Endothelial cell (in vitro differentiated cells): ENCODE measurements around the gene SFTPA2. TPM values are rescaled to one million over a fixed set of nuclear protein-coding genes. Genes with fewer than 3 reads are reported as not detected.
"Not testable (repeated sequence)": the region's sequence is repeated elsewhere in the genome, so short reads cannot be mapped to it uniquely, and the experiment has no call there.

Experiments used
- DNase-seq: peaks from one replicate; pipeline ENCODE4 v3.0.0; 2021; ENCODE audit warnings: low spot score
- H3K27ac Mint-ChIP-seq: one replicate; pipeline ENCODE4 v1.8.0; 2021; ENCODE audit warnings: mixed read lengths, inconsistent platforms; ENCODE audit not compliant: unreplicated experiment
- H3K27me3 Mint-ChIP-seq: one replicate; pipeline ENCODE4 v1.8.0; 2021; ENCODE audit warnings: mild to moderate bottlenecking, moderate library complexity, mixed read lengths, inconsistent platforms; ENCODE audit not compliant: unreplicated experiment
- H3K36me3 Mint-ChIP-seq: one replicate; pipeline ENCODE4 v1.8.0; 2021; ENCODE audit warnings: mild to moderate bottlenecking, low read depth, mixed read lengths, inconsistent platforms; ENCODE audit not compliant: unreplicated experiment
- H3K4me1 Mint-ChIP-seq: one replicate; pipeline ENCODE4 v1.8.0; 2021; ENCODE audit warnings: mild to moderate bottlenecking, mixed read lengths, inconsistent platforms; ENCODE audit not compliant: unreplicated experiment
- H3K4me3 Mint-ChIP-seq: one replicate; pipeline ENCODE4 v1.8.0; 2021; ENCODE audit warnings: mild to moderate bottlenecking, mixed read lengths, inconsistent platforms; ENCODE audit not compliant: unreplicated experiment
- H3K9me3 Mint-ChIP-seq: one replicate; pipeline ENCODE4 v1.8.0; 2021; ENCODE audit warnings: mixed read lengths, inconsistent platforms; ENCODE audit not compliant: unreplicated experiment
- total RNA-seq: library from RNA; stranded (reverse); fragmentation: NEBNext Ultra II Directional; extraction: Animal tissue kit (Norgen Biotek cat#: 25700); gene quantifications from one replicate; pipeline ENCODE4 v1.2.1, GENCODE V29; 2021; ENCODE audit not compliant: unreplicated experiment

SFTPA2 gene
- total RNA-seq, 1 donor from 2014 or later: not detected

DNA sequence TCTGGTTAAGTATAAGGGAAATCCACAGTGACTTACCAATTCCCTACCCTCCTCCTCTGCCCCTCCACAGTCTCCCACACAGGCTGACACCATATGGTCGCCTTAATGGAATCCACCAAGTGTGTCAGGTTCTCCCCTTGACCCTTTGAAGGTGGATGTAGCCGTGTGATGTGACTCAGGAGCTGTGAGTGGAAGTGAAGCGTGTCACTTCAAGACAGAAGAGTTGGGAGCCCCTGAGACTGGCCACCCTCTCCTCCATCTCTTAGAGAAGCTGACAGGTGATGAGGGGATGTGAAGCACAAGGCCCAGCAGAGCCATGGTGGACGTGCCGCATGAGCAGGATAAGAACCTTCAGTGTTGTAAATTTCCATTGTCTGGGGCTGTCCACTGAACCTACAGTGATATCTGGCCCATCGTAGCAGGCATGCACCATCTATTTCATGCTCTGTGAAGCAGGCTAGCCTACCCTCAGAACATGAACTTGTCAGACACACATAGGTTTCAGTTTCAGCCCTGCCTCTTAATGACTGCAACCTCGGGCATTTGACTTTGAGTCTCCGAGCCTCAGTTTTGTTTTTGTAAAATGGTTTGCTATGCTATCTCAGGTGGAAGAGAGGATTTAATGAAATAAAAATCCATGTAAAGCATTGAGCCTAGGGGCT is 35.0 kb downstream of the SFTPA2 start:
- DNase-seq, H3K4me3 Mint-ChIP-seq, H3K36me3 Mint-ChIP-seq, H3K27me3 Mint-ChIP-seq, H3K9me3 Mint-ChIP-seq, H3K27ac Mint-ChIP-seq, H3K4me1 Mint-ChIP-seq: not testable (repeated sequence)

DNA sequence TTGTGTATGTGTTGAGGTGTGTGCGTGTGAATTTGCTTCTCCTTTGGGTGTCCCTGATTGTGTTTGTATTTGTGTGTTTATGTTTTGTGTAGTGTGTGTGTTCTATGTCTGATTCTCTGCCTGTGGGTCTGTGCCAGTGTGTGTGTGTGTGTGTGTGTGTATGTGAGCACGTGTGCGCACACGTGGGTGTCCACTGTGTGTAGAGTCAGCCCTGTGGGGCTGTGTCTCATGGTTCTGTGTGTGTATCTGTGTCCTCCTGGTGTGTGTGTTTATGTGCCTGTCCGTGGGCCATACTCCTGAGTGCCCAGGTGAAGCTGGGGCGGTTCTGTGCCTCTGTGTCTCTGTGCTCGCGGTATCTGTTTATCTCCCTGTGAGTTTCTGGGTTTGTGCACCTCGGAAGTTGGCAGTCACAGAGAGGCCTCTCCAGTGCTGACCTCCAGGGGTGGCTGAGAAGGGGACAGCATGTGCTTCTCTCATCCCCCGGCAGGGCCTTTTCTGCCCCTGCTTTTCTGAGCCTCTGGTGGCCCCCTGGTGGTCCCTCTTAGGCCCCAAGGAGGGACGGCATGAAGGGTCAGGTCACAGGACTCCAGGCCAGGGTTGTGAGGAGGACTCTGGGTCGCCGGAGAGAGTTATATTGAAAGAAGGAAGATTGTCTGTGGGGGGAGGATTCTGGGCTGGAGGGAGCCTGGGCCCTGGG is 36.9 kb downstream of the SFTPA2 start:
- not testable (repeated sequence) for H3K4me3 Mint-ChIP-seq, H3K9me3 Mint-ChIP-seq, H3K4me1 Mint-ChIP-seq, DNase-seq, H3K36me3 Mint-ChIP-seq, H3K27ac Mint-ChIP-seq, H3K27me3 Mint-ChIP-seq

DNA sequence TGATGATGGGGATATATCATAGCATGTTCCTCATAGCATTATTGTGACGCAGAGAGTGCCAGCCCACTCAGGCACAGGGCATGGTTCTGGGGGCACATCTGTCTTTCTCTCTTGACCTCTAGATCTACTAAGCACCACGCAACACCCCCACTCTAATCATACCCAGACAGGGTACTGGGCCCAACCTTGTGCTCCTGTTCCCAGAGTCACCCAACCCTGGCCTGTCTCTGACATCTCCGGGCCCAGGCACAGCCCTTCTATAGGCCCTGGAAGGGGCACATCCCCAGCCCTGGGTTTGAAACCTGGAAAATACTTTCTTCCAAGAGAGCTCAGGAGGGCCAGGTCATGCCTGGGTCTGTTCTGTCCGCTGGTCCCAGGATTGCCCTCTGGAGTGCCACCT is 37.7 kb downstream of the SFTPA2 start:
- H3K36me3 Mint-ChIP-seq, H3K4me1 Mint-ChIP-seq, H3K27ac Mint-ChIP-seq, DNase-seq, H3K9me3 Mint-ChIP-seq, H3K27me3 Mint-ChIP-seq, H3K4me3 Mint-ChIP-seq: not testable (repeated sequence)

DNA sequence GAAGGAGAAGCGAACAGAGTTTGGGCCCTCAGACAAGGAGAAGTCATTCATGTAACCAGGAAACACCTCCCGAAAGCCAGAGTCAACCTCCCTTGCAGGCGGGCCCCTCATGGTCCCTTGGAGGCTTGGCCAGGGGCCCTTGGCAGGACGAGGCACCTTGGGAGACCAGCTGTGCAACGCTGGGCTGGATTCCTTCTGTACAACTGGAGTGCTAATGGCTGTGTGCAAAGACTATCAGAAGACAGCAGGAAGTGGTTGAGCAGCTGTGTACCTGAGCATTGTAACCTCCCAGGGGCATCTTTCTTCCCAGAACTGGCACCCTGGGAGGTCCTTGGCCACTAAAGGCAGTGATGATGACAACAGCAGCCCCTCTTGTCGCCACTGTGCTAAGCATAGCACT is 38.5 kb downstream of the SFTPA2 start:
- H3K9me3 Mint-ChIP-seq, H3K4me1 Mint-ChIP-seq, DNase-seq, H3K27me3 Mint-ChIP-seq, H3K36me3 Mint-ChIP-seq, H3K27ac Mint-ChIP-seq, H3K4me3 Mint-ChIP-seq: not testable (repeated sequence)

DNA sequence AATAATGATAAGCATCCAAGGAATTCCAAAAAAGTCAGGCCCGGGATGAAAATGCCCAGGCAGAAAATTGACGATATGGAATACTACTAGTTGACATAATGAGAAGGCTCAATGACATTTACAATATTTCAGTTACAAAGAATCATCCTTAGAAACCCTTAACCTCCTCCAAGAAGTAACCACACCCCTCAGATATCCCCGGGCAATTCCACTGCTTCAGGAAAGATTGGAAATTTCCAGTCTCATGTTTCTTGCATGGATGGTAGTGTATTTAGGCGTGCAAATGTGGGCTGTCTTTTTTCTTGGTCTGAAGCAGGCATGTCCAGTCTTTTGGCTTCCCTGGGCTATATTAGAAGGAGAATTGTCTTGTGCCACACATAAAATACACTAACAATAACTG is 42.6 kb downstream of the SFTPA2 start:
- H3K27me3 Mint-ChIP-seq, H3K36me3 Mint-ChIP-seq, H3K27ac Mint-ChIP-seq, H3K4me3 Mint-ChIP-seq, DNase-seq, H3K9me3 Mint-ChIP-seq, H3K4me1 Mint-ChIP-seq: not testable (repeated sequence)

- H3K4me1 Mint-ChIP-seq, H3K9me3 Mint-ChIP-seq, DNase-seq, H3K36me3 Mint-ChIP-seq, H3K4me3 Mint-ChIP-seq, H3K27me3 Mint-ChIP-seq, H3K27ac Mint-ChIP-seq: not testable (repeated sequence)
These were observed 43.5 kb downstream of the SFTPA2 start for GRCh38 chr10:79516532-79517205.

DNA sequence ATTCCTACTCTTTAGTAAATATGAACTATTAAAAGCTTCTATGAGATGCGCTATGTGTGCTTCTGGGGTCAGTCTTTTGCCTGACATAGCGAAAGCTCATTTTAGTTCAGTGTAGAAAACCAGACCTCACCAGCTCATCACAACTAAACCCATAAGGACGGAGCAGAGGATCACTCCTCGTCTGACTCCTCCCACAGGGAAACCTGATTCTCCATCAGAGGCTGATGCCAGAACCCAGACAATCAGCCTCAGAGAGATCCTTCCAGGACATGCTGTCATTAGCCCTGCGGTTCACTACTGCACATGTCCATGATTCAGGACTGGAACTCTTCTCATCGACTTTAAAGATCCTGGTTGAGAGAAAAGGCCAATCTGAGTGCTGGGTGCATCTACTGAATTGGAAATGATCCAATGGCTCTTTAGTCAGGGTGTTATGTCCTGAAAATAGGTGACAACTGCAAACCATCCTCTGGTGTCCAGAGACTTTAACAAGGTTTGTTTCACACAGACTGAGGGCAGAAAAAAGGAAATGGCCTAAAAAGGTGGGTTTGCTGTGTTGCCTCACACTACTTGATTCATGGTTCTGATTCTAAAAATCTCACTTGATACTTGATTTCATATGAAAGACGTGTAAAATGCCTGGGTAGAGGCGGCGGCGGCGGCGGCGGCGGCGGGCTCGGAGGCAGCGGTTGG is 48.2 kb downstream of the SFTPA2 start, which contains the start of gene EIF5AL1:
Gene EIF5AL1 (plus strand): TSS at position 643 of the 693 bp plus-strand sequence. CDS start 117 bp downstream, outside the sequence.
- not testable (repeated sequence) for H3K4me1 Mint-ChIP-seq, H3K9me3 Mint-ChIP-seq, H3K27me3 Mint-ChIP-seq

GRCh38 chr10:79509934-79510508 is 50.2 kb downstream of the SFTPA2 start:
- not testable (repeated sequence) for H3K27ac Mint-ChIP-seq, H3K4me3 Mint-ChIP-seq, H3K36me3 Mint-ChIP-seq, DNase-seq, H3K27me3 Mint-ChIP-seq, H3K9me3 Mint-ChIP-seq, H3K4me1 Mint-ChIP-seq

More for the DNA sequence above, 48.2 kb downstream of the SFTPA2 start, which contains the start of gene EIF5AL1:
- not testable (repeated sequence) for H3K27ac Mint-ChIP-seq, H3K36me3 Mint-ChIP-seq, DNase-seq, H3K4me3 Mint-ChIP-seq

DNA sequence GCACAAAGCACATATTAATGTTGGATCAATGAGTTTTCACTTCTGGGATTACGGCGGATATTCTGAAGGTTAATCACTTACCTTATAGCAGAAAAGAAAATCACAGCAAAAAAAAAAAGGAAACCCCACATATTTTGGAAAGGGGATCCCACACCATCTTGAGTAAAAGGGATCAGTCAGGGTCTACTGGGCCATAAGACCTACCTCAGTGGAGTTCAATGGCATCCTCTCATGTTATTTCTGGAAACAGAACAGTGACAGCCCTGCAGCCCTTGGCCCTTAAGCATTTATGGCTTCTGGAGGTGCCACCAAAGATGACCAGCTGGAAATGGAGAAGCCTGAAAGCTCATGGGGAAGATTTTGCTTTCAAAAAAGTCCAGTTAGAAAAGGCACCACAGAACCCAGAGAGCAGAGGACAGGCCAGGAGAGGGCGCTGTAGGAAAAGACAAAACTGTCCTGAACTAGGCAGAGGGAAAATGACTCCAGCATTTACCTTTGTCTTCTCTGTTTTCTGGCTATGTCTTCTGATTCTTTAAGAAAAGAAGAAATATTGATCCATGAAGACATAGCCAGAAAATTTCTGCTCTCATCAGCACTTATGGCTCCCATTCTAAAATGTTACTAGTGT is 50.8 kb downstream of the SFTPA2 start:
- not testable (repeated sequence) for H3K4me3 Mint-ChIP-seq, DNase-seq, H3K36me3 Mint-ChIP-seq, H3K4me1 Mint-ChIP-seq, H3K27me3 Mint-ChIP-seq, H3K27ac Mint-ChIP-seq, H3K9me3 Mint-ChIP-seq

DNA sequence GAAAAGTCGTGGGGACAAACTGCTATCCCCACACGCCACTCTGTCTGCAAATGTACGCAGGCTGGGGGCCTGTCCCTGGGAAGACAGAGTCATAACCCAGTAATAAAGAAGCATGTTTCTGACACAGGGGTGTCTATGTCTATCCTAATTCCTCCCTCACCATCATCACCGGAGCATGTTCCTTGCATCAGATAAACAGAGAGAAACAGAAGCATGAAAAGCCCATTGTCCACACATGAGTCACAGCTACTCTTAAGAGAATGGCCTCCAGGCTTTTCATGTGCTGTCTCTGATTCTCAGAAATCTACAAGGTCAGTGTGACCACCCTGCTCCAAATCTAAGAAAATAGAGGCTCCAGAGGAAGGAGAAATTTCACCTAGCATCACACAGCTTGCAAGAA is 52.0 kb downstream of the SFTPA2 start:
- not testable (repeated sequence) for H3K27ac Mint-ChIP-seq

More for the DNA sequence above, 52.0 kb downstream of the SFTPA2 start:
- not testable (repeated sequence) for H3K4me1 Mint-ChIP-seq, H3K27me3 Mint-ChIP-seq, H3K9me3 Mint-ChIP-seq, H3K36me3 Mint-ChIP-seq, H3K4me3 Mint-ChIP-seq, DNase-seq
